NCI-H1436 treated with DMSO at 0.1 percent for 48 hours (cell line): ENCODE results near the gene ABCG2.

ENCODE experiments used
- DNase-seq: peaks from one replicate; lab custom pipeline; 2025; lab: John Stamatoyannopoulos, UW

ABCG2 gene

DNA sequence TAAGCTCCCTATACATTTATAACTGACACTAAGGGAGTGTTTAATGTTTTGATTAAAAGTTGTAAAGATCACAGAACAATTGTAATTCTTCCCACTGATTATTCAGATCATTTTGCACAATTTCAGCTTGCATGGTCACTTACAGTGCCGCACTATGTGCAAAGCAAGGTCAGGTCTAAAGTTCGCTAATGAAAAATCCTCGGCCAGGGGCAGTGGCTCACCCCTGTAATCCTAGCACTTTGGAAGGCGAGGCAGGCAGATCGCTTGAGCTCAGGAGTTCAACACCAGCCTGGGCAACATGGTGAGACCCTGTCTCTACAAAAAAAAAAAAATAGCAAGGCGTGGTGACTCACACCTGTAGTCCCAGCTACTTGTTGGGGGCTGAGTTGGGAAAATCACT, 94.0 kb downstream of the ABCG2 start:
- DNase-seq: no peak

DNA sequence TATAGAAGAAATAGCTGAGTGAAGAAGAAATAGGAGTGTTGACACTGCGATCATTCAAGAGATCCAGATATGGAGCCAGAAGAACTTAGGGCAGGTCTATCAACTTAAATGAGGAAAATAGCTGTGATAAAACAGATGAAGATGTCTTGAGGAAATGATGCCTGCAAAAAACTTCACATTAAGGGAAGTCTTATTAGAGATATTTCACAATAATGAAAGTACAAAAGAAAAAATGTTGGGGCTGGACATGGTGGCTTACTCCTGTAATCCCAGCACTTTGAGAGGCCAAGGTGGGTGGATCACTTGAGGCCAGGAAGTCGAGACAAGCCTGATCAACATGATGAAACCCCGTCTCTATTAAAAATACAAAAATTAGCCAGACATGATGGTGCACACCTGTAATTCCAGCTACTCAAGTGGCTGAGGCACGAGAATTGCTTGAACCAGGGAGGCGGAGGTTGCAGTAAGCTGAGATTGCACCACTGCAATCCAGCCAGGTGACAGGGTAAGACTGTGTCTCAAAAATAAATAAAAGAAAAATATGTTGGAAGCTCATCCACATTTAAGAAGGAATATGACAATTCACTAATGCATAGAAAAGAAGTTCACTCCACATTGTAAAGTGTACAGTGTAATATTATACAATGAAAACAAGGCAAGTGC, 94.7 kb downstream of the ABCG2 start:
- DNase-seq: no peak

DNA sequence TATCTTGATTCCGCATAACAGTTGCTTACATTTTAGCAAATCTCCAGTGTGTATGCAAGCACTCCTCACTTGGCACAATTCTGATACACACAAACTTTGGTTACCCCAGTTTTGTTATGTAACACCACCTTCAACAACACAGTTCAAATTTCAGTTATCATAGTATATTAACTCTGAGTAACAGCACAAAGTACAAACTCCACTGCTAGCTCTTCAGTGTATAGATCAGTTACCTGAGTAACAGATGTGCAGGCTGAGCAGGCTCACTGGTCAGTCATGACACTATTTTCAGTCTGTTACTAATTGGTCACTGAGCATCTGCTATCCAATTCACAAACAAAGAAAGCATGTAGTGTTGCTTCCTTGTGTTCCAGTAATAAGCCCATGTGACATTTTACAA, 95.6 kb downstream of the ABCG2 start:
- DNase-seq: no peak

GRCh38 chr4:88062311-88062710, 96.1 kb downstream of the ABCG2 start:
- DNase-seq: no peak

DNA sequence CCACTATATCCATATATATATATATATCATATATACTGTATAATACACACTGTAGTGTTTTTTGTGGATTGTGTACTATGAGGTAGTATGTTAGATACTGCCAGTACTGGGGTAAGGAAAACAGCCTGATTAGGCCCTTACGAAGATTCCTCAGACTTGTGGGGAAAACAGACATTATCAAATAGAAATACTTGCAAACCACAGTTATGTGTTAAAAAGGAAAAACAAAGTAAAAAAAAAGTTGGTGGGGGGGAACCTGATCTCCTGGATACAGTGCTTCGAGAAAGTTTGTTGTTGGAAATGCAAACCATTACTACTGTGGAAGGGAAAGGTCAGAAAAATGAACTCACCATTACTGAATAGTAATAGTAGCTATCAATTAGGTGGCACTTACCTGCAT, 98.0 kb downstream of the ABCG2 start:
- no peak for DNase-seq

DNA sequence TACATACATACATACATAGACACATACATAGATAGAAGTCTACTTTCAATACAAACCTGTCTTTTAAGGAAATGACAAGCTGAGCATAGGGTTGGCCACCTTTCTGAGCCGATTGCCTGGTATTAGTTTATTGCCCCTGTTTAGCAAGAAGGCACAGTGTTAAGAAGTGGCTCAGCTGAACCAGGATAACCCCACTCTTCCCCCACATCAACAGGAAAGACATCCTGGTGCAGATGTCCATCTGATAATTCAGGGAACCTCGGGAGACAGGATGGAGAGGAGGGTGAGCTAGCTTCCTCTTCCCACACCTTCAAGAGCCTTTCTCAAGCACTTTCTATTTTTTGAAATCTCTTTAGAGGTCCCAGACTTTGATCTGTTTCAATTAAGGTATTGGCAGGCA, 98.7 kb downstream of the ABCG2 start:
- DNase-seq: no peak

DNA sequence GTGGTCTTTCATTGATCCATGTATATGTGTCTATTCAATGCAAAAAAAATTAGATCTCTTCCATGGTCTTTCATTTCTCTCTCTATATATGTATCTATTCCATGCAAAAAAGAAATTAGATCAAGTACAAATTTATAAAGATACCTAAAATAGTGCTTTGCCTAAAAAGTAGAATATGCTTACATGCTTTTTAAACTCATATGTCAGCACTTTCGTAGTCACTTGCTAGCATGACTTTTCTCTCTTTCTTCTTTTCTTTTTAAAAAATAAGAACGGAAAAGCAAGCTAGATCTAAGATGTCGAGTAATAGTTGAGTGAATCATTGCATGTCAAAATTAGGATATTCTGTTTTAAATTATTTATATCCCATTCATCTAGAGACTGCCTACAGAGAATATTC, 100.1 kb downstream of the ABCG2 start:
- DNase-seq: no peak

DNA sequence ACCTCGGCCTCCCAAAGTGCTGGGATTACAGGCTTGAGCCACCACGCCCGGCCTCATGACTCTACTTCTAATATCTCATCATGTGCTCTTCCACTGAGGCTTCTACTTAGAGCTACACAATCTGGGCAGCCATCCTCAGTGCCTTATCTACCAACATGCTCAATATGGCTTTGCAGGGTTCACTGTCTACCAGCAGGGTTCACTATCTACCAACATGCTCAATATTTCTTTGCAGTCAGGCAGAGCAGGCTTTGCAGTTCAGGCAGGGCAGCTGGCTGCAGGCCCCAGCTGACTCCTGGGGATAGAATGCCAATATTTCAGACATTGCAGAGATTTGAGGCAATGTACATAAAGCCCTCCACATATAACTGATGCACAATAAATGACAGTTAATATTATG, 103.5 kb downstream of the ABCG2 start:
- DNase-seq: no peak

GRCh38 chr4:88054229-88054628, 104.2 kb downstream of the ABCG2 start:
- DNase-seq: no peak

DNA sequence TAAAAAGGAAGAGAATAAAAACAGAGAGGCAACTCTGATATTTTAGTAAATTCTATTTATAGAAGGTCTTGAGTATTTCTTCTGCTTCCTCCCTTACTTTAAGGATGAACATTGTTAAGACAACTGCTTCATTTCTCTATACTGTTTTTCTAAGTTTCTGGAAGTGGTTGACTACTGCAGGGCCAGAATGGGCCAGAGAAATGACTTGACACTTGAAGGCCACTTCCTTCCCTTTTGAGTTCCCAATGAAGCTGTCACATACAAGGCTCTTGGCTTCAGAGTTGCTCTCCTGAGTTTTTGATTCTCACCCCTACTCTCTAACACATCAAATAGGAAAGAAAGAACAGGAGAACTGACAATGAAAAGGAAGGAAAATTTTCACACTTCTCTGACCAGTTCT, 113.4 kb downstream of the ABCG2 start:
- DNase-seq: no peak

DNA sequence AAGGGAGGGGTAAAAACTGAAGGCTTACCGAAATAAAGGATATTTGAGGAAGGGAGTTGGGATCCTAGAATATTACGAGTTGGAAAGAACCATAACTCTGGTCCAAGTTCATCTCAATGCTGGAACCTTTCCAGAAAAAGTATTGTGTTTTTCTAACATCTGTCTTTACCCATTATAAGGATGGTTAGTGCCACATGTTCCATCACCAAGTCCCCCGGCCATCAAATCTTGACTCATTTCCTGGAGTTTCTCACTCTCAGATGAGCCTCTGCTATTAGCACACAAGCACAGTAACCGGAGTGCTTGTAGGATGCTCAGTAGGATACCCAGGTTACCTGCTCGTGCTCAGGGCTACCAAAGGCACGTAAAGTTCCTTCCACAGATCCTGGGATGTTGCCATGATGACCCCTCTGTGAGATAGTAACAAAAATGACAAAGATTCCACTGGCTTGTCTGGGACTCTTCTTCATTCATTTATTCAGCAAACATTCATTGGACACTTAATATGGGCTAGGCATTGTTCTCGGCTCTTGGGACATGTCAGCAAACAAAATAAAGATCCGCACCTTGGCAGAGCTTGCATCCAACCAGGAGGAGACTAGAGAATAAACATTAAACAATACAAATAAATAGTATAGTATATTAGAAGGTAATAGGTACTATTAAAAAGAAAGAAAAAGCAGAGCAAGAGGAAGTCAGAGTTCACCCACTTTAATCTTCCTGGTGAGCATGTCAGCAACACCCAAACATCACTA, 114.7 kb downstream of the ABCG2 start:
- DNase-seq: no peak

- DNase-seq: no peak
These were observed 115.4 kb downstream of the ABCG2 start for GRCh38 chr4:88043001-88043400.

DNA sequence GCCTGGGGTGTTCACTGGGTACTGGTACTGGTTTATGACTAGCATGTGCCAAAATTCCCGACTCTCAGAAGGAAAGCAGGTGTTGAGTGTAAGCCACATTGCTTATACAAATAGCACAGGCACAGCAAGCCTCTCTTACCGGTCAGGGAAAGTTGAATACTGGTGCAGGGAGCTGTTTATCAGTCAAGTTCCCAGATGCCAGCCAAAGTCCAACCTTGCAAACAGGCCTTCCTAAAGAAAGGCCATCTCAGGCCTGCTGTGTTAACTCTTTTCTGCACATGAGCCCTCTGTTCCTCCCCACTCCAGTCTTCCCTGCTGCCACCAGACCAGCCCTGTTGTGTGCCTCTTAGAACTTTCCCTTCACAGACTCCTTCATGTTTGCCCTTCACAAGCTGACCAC, 116.8 kb downstream of the ABCG2 start:
- no peak for DNase-seq

DNA sequence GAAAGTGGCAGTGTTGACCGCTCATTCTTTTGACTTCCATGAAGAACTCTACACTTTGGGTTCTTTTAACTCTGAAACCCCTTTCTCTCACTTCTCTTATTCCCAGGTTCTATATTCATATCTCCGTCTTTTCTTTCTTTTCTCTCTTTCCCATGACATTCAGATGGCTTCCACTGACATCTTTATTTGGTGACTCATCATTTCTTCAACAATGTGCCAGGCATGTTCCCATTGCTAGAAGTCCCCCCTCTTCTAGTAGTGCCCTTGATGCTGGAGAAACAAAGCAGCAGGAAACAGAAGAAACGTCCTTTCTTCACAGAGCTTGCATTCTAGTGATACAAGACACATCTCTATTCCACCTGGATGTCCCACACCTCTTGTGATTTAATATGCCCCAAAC, 117.7 kb downstream of the ABCG2 start:
- DNase-seq: no peak
